OCI-LY1 (cell line): Measurements from ENCODE around the gene FBXO8.
A peak's percentile ranks its signal among the peaks of the same experiment; 100 is the strongest.

Source experiments
- H2AFZ ChIP-seq: fragments of 200-600 bp; sonication (generic), shearing (Covaris generic); 2 replicates; pipeline ENCODE4 v1.6.0; 2014; ENCODE audit warnings: antibody characterized with exemption, mild to moderate bottlenecking, low read length
- H3F3A ChIP-seq: fragments of 200-600 bp; sonication (generic), shearing (Covaris generic); 2 replicates; pipeline ENCODE4 v1.6.0; 2014; ENCODE audit warnings: mild to moderate bottlenecking, antibody characterized with exemption, low read length, moderate library complexity; ENCODE audit not compliant: insufficient read depth
- H3K27ac ChIP-seq: fragments of 200-600 bp; sonication (generic); 2 replicates; pipeline ENCODE4 v1.5.1; 2014; ENCODE audit warnings: low read length, mixed run types, mild to moderate bottlenecking, low read depth; ENCODE audit not compliant: poor library complexity, severe bottlenecking
- H3K27me3 ChIP-seq: fragments of 200-600 bp; sonication (generic); 2 replicates; pipeline ENCODE4 v1.6.0; 2014; ENCODE audit warnings: antibody characterized with exemption, mild to moderate bottlenecking, low read length, moderate library complexity; ENCODE audit not compliant: insufficient read depth
- H3K36me3 ChIP-seq: fragments of 200-600 bp; sonication (generic); 2 replicates; pipeline ENCODE4 v1.6.1; 2014; ENCODE audit warnings: mild to moderate bottlenecking, antibody characterized with exemption, low read length, moderate library complexity, mixed read lengths; ENCODE audit not compliant: insufficient read depth
- H3K4me1 ChIP-seq: fragments of 200-600 bp; sonication (generic); 2 replicates; pipeline ENCODE4 v1.5.1; 2014; ENCODE audit warnings: mild to moderate bottlenecking, low read length, moderate library complexity; ENCODE audit not compliant: insufficient read depth, severe bottlenecking
- H3K4me2 ChIP-seq: fragments of 200-600 bp; sonication (generic), shearing (Covaris generic); 2 replicates; pipeline ENCODE4 v1.6.1; 2014; ENCODE audit warnings: low read length
- H3K4me3 ChIP-seq: fragments of 200-600 bp; sonication (generic); 2 replicates; pipeline ENCODE4 v1.5.1; 2014; ENCODE audit warnings: low read length, low read depth, mild to moderate bottlenecking, mixed read lengths; ENCODE audit not compliant: poor library complexity, severe bottlenecking
- H3K79me2 ChIP-seq: fragments of 200-600 bp; shearing (Covaris generic); 2 replicates; pipeline ENCODE4 v1.6.1; 2016; ENCODE audit warnings: mixed run types, low read length, mixed read lengths; ENCODE audit not compliant: insufficient read depth
- H3K9ac ChIP-seq: fragments of 200-600 bp; sonication (generic), shearing (Covaris generic); 2 replicates; pipeline ENCODE4 v1.6.1; 2014; ENCODE audit warnings: mild to moderate bottlenecking, low read length, mixed read lengths
- H3K9me2 ChIP-seq: fragments of 200-600 bp; sonication (generic), shearing (Covaris generic); 2 replicates; pipeline ENCODE4 v1.6.1; 2014; ENCODE audit warnings: low read depth, mild to moderate bottlenecking, low read length, mixed read lengths
- H3K9me3 ChIP-seq: fragments of 200-600 bp; shearing (Covaris generic); 2 replicates; pipeline ENCODE4 v1.6.1; 2014; ENCODE audit warnings: low read length, mixed read lengths
- H4K20me1 ChIP-seq: fragments of 200-600 bp; sonication (generic), shearing (Covaris generic); 2 replicates; pipeline ENCODE4 v1.6.0; 2016; ENCODE audit warnings: mild to moderate bottlenecking, low read length; ENCODE audit not compliant: insufficient read depth
- CTCF ChIP-seq: fragments of 200-600 bp; sonication (generic), shearing (Covaris generic); IDR thresholded peaks from 2 replicates; pipeline ENCODE4 v1.5.1; 2017; ENCODE audit warnings: mild to moderate bottlenecking, antibody characterized with exemption, low read length, moderate library complexity, mixed read lengths
- EZH2 ChIP-seq: fragments of 200-600 bp; sonication (generic), shearing (Covaris generic); IDR thresholded peaks from 2 replicates; pipeline ENCODE4 v1.8.0; 2017; ENCODE audit warnings: borderline replicate concordance, mixed run types, mild to moderate bottlenecking, antibody characterized with exemption, low read length, moderate library complexity, mixed read lengths

The FBXO8 gene

GRCh38 chr4:174286870-174287269, 3.4 kb upstream of the FBXO8 start:
- H3K36me3 ChIP-seq = peaks cover 17% of the 10 kb centered on the region
- H3K9me3 ChIP-seq = peaks cover under 1% of the 10 kb centered on the region
- TF ChIP-seq EZH2 (no peak), CTCF (no peak)
- H3K9me2 ChIP-seq = no peaks in the 10 kb centered on the region
- peaks cover 32% of the 10 kb centered on the region for H3K4me1 ChIP-seq
- no peaks in the 10 kb centered on the region for H3F3A ChIP-seq
- H3K27me3 ChIP-seq = no peaks in the 10 kb centered on the region
- no peak overlapping the region for H2AFZ ChIP-seq
- no peak overlapping the region for H3K27ac ChIP-seq
- H3K9ac ChIP-seq = no peak overlapping the region
- no peak overlapping the region for H3K4me2 ChIP-seq
- no peak overlapping the region for H3K4me3 ChIP-seq
- peaks cover 72% of the 10 kb centered on the region for H3K79me2 ChIP-seq
- H4K20me1 ChIP-seq = no peaks in the 10 kb centered on the region

DNA sequence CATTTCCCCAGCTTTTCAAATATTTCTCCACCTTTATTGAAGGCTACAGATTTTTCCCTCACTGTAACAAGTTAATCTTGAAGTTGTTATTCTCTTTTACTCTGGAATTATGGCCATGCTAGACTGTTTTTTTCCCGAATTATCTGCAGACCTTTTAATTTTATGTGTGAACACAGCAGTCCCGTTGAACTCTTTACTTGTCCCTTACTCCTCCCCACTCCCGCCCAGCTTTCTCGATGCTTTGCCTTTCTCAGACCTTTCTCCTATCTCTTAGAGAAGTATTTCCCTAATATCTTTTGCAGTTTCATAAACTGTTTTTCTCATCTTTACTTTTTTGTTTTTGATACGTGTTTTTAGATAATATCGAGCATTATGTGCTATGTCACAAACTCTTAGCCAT, 1.0 kb upstream of the FBXO8 start:
- H3K4me3 ChIP-seq = peak overlapping the region; percentile 90
- peak overlapping the region; percentile 93 for H3K27ac ChIP-seq
- no peak overlapping the region for H2AFZ ChIP-seq
- H3K27me3 ChIP-seq = no peaks in the 10 kb centered on the region
- TF ChIP-seq CTCF = no peak
- no peaks in the 10 kb centered on the region for H3F3A ChIP-seq
- H3K9ac ChIP-seq = peak overlapping the region; percentile 96
- peak overlapping the region; percentile 86 for H3K4me2 ChIP-seq
- H4K20me1 ChIP-seq = no peaks in the 10 kb centered on the region
- peaks cover 72% of the 10 kb centered on the region for H3K79me2 ChIP-seq
- no peaks in the 10 kb centered on the region for H3K9me2 ChIP-seq
- peaks cover 5% of the 10 kb centered on the region; the same call in 1 of the 2 replicates for H3K9me3 ChIP-seq
- peaks cover 22% of the 10 kb centered on the region for H3K36me3 ChIP-seq
- H3K4me1 ChIP-seq = peaks cover 40% of the 10 kb centered on the region

GRCh38 chr4:174282836-174283506, 496 bp downstream of the FBXO8 start:
- Histone ChIP-seq H3K9ac (peak overlapping the region; percentile 96), H3F3A (no peaks in the 10 kb centered on the region), H3K4me2 (peak overlapping the region; percentile 86), H3K9me3 (peaks cover 8% of the 10 kb centered on the region; the same call in 1 of the 2 replicates), H3K4me1 (peaks cover 44% of the 10 kb centered on the region), H3K79me2 (peaks cover 80% of the 10 kb centered on the region), H4K20me1 (no peaks in the 10 kb centered on the region), H3K36me3 (peaks cover 22% of the 10 kb centered on the region), H3K9me2 (no peaks in the 10 kb centered on the region), H3K27me3 (no peaks in the 10 kb centered on the region), H3K27ac (peak overlapping the region; percentile 93), H2AFZ (peak overlapping the region; percentile 95), H3K4me3 (peak overlapping the region; percentile 90)
- no peak for TF ChIP-seq CTCF
- TF ChIP-seq EZH2 = no peak
